Measurements from ENCODE around the gene CERS6. TPM values are rescaled to one million over a fixed set of nuclear protein-coding genes. Genes with fewer than 3 reads are reported as not detected.

The CERS6 gene
- total RNA-seq, 1 experiment from 2014 or later: 17.3 TPM

GRCh38 chr2:168699844-168700417 is 243.9 kb downstream of the CERS6 start:
- Mint-ChIP-seq H3K27ac (no peak overlapping the region; the same call in 1 of the 2 replicates), H3K36me3 (no peaks in the 10 kb centered on the region; the same call in 1 of the 2 replicates), H3K27me3 (ENCODE audit: low read depth) (no peaks in the 10 kb centered on the region), H3K4me1 (peaks cover 13% of the 10 kb centered on the region), H3K9me3 (no peaks in the 10 kb centered on the region), H3K4me3 (no peak overlapping the region)
- DNase-seq (ENCODE audit: low spot score) (no peak), ATAC-seq (no peak)
- POLR2A ChIA-PET: interaction anchor here (0.6 kb wide), 1 partner anchor 230 kb away, joined by 3 read pairs; no protein-coding TSS in a partner anchor
- CTCF ChIA-PET: interaction anchor here (1.2 kb wide), 2 partner anchors 12 to 353 kb away, joined by 3 to 4 read pairs; no protein-coding TSS in a partner anchor
- TF ChIP-seq JAZF1 (CRISPR knock-in tag; IDR thresholded peaks at IDR 0.05) (no peak), STAT6 (CRISPR knock-in tag; conservative IDR thresholded peaks at IDR 0.05; ENCODE audit: low read depth) (no peak), MYBL2 (CRISPR knock-in tag; IDR thresholded peaks at IDR 0.05) (no peak), ZNF671 (CRISPR knock-in tag; IDR thresholded peaks at IDR 0.05) (no peak), CTCF (IDR thresholded peaks at IDR 0.05) (no peak), NFYB (CRISPR knock-in tag; conservative IDR thresholded peaks at IDR 0.05; ENCODE audit: low read depth) (no peak)

- Mint-ChIP-seq H3K27me3 (ENCODE audit: low read depth) (no peaks in the 10 kb centered on the region), H3K4me3 (no peak overlapping the region), H3K36me3 (no peaks in the 10 kb centered on the region; the same call in 1 of the 2 replicates), H3K9me3 (no peaks in the 10 kb centered on the region), H3K4me1 (peaks cover 5% of the 10 kb centered on the region), H3K27ac (no peak overlapping the region)
- CTCF ChIA-PET: interaction anchor here (1.2 kb wide), 2 partner anchors 13 to 354 kb away, joined by 3 to 4 read pairs; no protein-coding TSS in a partner anchor
- ATAC-seq (no peak), DNase-seq (ENCODE audit: low spot score) (no peak)
- POLR2A ChIA-PET: no interaction called here
- TF ChIP-seq IRF1 (CRISPR knock-in tag; IDR thresholded peaks at IDR 0.05) (no peak), ATF6 (CRISPR knock-in tag; IDR thresholded peaks at IDR 0.05) (no peak), SP1 (CRISPR knock-in tag; conservative IDR thresholded peaks at IDR 0.05) (no peak), E2F1 (CRISPR knock-in tag; IDR thresholded peaks at IDR 0.05) (no peak), ZNF281 (CRISPR knock-in tag; IDR thresholded peaks at IDR 0.05) (no peak), CREB1 (CRISPR knock-in tag; IDR thresholded peaks at IDR 0.05) (no peak), ZNF121 (CRISPR knock-in tag; IDR thresholded peaks at IDR 0.05) (no peak), NFE2L1 (CRISPR knock-in tag; IDR thresholded peaks at IDR 0.05) (no peak), PRDM15 (CRISPR knock-in tag; IDR thresholded peaks at IDR 0.05) (no peak), ATF3 (CRISPR knock-in tag; conservative IDR thresholded peaks at IDR 0.05) (no peak)
These were observed 244.7 kb downstream of the CERS6 start for GRCh38 chr2:168700615-168701245.

All from WTC11 (cell line).